ENCODE measurements around the gene POLR2J. TPM values are rescaled to one million over a fixed set of nuclear protein-coding genes. Genes with fewer than 3 reads are reported as not detected.
A peak's percentile ranks its signal among the peaks of the same experiment; 100 is the strongest.
"Not testable (repeated sequence)": the region's sequence is repeated elsewhere in the genome, so short reads cannot be mapped to it uniquely, and the experiment has no call there.

Gene POLR2J
- total and polyA plus RNA-seq, 4 donors = 13.6 to 67.3 (median 52.9) TPM

GRCh38 chr7:102496861-102497260, 18.1 kb upstream of the POLR2J start:
- H3K4me3 ChIP-seq (ENCODE audit: low read depth, low read length); H3K27me3 ChIP-seq (ENCODE audit: control insufficient read depth, insufficient read depth, low read length); H3K4me1 ChIP-seq (ENCODE audit: control insufficient read depth, insufficient read depth, low read length); H3K36me3 ChIP-seq (ENCODE audit: control insufficient read depth, insufficient read depth, low read length); H3K27ac ChIP-seq (ENCODE audit: low read depth, low read length); H3K9me3 ChIP-seq (ENCODE audit: control insufficient read depth, insufficient read depth, low read length): not testable (repeated sequence)
- no CpG with 5 or more reads among the region's 10 CpGs for WGBS (ENCODE audit: insufficient coverage)
- peak in 1 of 6 donors; percentile 0 for DNase-seq (ENCODE audit: low read depth in 4 of 6, low spot score in 6 of 6)

GRCh38 chr7:102494473-102495149, 15.9 kb upstream of the POLR2J start:
- WGBS (ENCODE audit: insufficient coverage) = no CpG with 5 or more reads among the region's 67 CpGs
- not testable (repeated sequence) for H3K27ac ChIP-seq (ENCODE audit: low read depth, low read length); H3K4me3 ChIP-seq (ENCODE audit: low read depth, low read length); H3K4me1 ChIP-seq (ENCODE audit: control insufficient read depth, insufficient read depth, low read length); H3K27me3 ChIP-seq (ENCODE audit: control insufficient read depth, insufficient read depth, low read length); H3K9me3 ChIP-seq (ENCODE audit: control insufficient read depth, insufficient read depth, low read length); DNase-seq (ENCODE audit: low read depth in 4 of 6, low spot score in 6 of 6); H3K36me3 ChIP-seq (ENCODE audit: control insufficient read depth, insufficient read depth, low read length)

GRCh38 chr7:102494026-102494425, 15.3 kb upstream of the POLR2J start:
- DNase-seq (ENCODE audit: low read depth in 4 of 6, low spot score in 6 of 6); H3K4me3 ChIP-seq (ENCODE audit: low read depth, low read length); H3K36me3 ChIP-seq (ENCODE audit: control insufficient read depth, insufficient read depth, low read length); H3K27ac ChIP-seq (ENCODE audit: low read depth, low read length); H3K27me3 ChIP-seq (ENCODE audit: control insufficient read depth, insufficient read depth, low read length); H3K9me3 ChIP-seq (ENCODE audit: control insufficient read depth, insufficient read depth, low read length); H3K4me1 ChIP-seq (ENCODE audit: control insufficient read depth, insufficient read depth, low read length): not testable (repeated sequence)
- WGBS (ENCODE audit: insufficient coverage) = no CpG with 5 or more reads among the region's 15 CpGs

- DNase-seq (ENCODE audit: low read depth in 4 of 6, low spot score in 6 of 6); H3K9me3 ChIP-seq (ENCODE audit: control insufficient read depth, insufficient read depth, low read length); H3K27me3 ChIP-seq (ENCODE audit: control insufficient read depth, insufficient read depth, low read length); H3K27ac ChIP-seq (ENCODE audit: low read depth, low read length); H3K4me3 ChIP-seq (ENCODE audit: low read depth, low read length); H3K36me3 ChIP-seq (ENCODE audit: control insufficient read depth, insufficient read depth, low read length); H3K4me1 ChIP-seq (ENCODE audit: control insufficient read depth, insufficient read depth, low read length): not testable (repeated sequence)
- WGBS (ENCODE audit: insufficient coverage) = no CpG with 5 or more reads among the region's 33 CpGs
Observed at GRCh38 chr7:102493220-102493935, 14.7 kb upstream of the POLR2J start.

- WGBS (ENCODE audit: insufficient coverage) = no CpG with 5 or more reads among the region's 12 CpGs
- H3K4me3 ChIP-seq (ENCODE audit: low read depth, low read length); H3K4me1 ChIP-seq (ENCODE audit: control insufficient read depth, insufficient read depth, low read length); H3K27ac ChIP-seq (ENCODE audit: low read depth, low read length); H3K9me3 ChIP-seq (ENCODE audit: control insufficient read depth, insufficient read depth, low read length); H3K27me3 ChIP-seq (ENCODE audit: control insufficient read depth, insufficient read depth, low read length); H3K36me3 ChIP-seq (ENCODE audit: control insufficient read depth, insufficient read depth, low read length); DNase-seq (ENCODE audit: low read depth in 4 of 6, low spot score in 6 of 6): not testable (repeated sequence)
Observed at GRCh38 chr7:102490529-102491075, 11.9 kb upstream of the POLR2J start.

- H3K27ac ChIP-seq (ENCODE audit: low read depth, low read length); H3K4me1 ChIP-seq (ENCODE audit: control insufficient read depth, insufficient read depth, low read length); H3K27me3 ChIP-seq (ENCODE audit: control insufficient read depth, insufficient read depth, low read length); H3K36me3 ChIP-seq (ENCODE audit: control insufficient read depth, insufficient read depth, low read length); H3K9me3 ChIP-seq (ENCODE audit: control insufficient read depth, insufficient read depth, low read length); H3K4me3 ChIP-seq (ENCODE audit: low read depth, low read length); DNase-seq (ENCODE audit: low read depth in 4 of 6, low spot score in 6 of 6): not testable (repeated sequence)
- WGBS (ENCODE audit: insufficient coverage) = no CpG with 5 or more reads among the region's 5 CpGs
Observed at GRCh38 chr7:102484317-102484716, 5.6 kb upstream of the POLR2J start.

GRCh38 chr7:102481962-102482361, 3.2 kb upstream of the POLR2J start:
- H3K9me3 ChIP-seq (ENCODE audit: control insufficient read depth, insufficient read depth, low read length); DNase-seq (ENCODE audit: low read depth in 4 of 6, low spot score in 6 of 6); H3K4me1 ChIP-seq (ENCODE audit: control insufficient read depth, insufficient read depth, low read length); H3K27me3 ChIP-seq (ENCODE audit: control insufficient read depth, insufficient read depth, low read length); H3K4me3 ChIP-seq (ENCODE audit: low read depth, low read length); H3K27ac ChIP-seq (ENCODE audit: low read depth, low read length); H3K36me3 ChIP-seq (ENCODE audit: control insufficient read depth, insufficient read depth, low read length): not testable (repeated sequence)
- no CpG with 5 or more reads among the region's 10 CpGs for WGBS (ENCODE audit: insufficient coverage)

- not testable (repeated sequence) for H3K27me3 ChIP-seq (ENCODE audit: control insufficient read depth, insufficient read depth, low read length); H3K36me3 ChIP-seq (ENCODE audit: control insufficient read depth, insufficient read depth, low read length); H3K4me1 ChIP-seq (ENCODE audit: control insufficient read depth, insufficient read depth, low read length); H3K27ac ChIP-seq (ENCODE audit: low read depth, low read length); H3K9me3 ChIP-seq (ENCODE audit: control insufficient read depth, insufficient read depth, low read length); DNase-seq (ENCODE audit: low read depth in 4 of 6, low spot score in 6 of 6); H3K4me3 ChIP-seq (ENCODE audit: low read depth, low read length)
- no CpG with 5 or more reads among the region's 11 CpGs for WGBS (ENCODE audit: insufficient coverage)
Observed at GRCh38 chr7:102479982-102480637, 1.4 kb upstream of the POLR2J start.

GRCh38 chr7:102479209-102479584, 475 bp upstream of the POLR2J start:
- H3K27ac ChIP-seq (ENCODE audit: low read depth, low read length); H3K4me1 ChIP-seq (ENCODE audit: control insufficient read depth, insufficient read depth, low read length); H3K36me3 ChIP-seq (ENCODE audit: control insufficient read depth, insufficient read depth, low read length); DNase-seq (ENCODE audit: low read depth in 4 of 6, low spot score in 6 of 6); H3K9me3 ChIP-seq (ENCODE audit: control insufficient read depth, insufficient read depth, low read length); H3K27me3 ChIP-seq (ENCODE audit: control insufficient read depth, insufficient read depth, low read length); H3K4me3 ChIP-seq (ENCODE audit: low read depth, low read length): not testable (repeated sequence)
- no CpG with 5 or more reads among the region's 10 CpGs for WGBS (ENCODE audit: insufficient coverage)
